Cardiac muscle cell (in vitro differentiated cells and primary cell): Measurements from ENCODE around the gene EMC9. TPM values are rescaled to one million over a fixed set of nuclear protein-coding genes. Genes with fewer than 3 reads are reported as not detected.

ENCODE experiments used
- DNase-seq, 2 donors: peaks; one replicate each; pipeline versions ENCODE4 v3.0.0 to v3.0.0-alpha.2; 2010 to 2017; ENCODE audit warnings: low read depth in 1 of 2, low spot score in 1 of 2
- H3K27ac ChIP-seq: fragments of 200-600 bp; sonication (generic); 2 replicates; pipeline ENCODE4 v1.5.1; 2016
- H3K27me3 ChIP-seq: fragments of 200-600 bp; sonication (generic); 2 replicates; pipeline ENCODE4 v1.6.0; 2016; ENCODE audit warnings: control low read depth
- H3K36me3 ChIP-seq: fragments of 200-600 bp; sonication (generic); 2 replicates; pipeline ENCODE4 v1.5.1; 2016; ENCODE audit warnings: control low read depth
- H3K4me1 ChIP-seq: fragments of 200-600 bp; sonication (generic); 2 replicates; pipeline ENCODE4 v1.8.1; 2017; ENCODE audit warnings: low read depth, mild to moderate bottlenecking, mixed run types
- H3K4me3 ChIP-seq: fragments of 200-600 bp; sonication (generic); 2 replicates; pipeline ENCODE4 v1.5.1; 2016; ENCODE audit warnings: mild to moderate bottlenecking
- H3K9me3 ChIP-seq: fragments of 200-600 bp; sonication (generic); 2 replicates; pipeline ENCODE4 v1.5.1; 2017; ENCODE audit warnings: low read depth, mild to moderate bottlenecking, control low read depth
- polyA plus RNA-seq: library from polyadenylated mRNA; unstranded; fragments of >200 nt; fragmentation: Nextera tagmentation; extraction: Ambion mirVana; gene quantifications from 2 replicates; pipeline ENCODE4 v1.2.1, GENCODE V29; 2016
- total RNA-seq: library from RNA; depleted of rRNA; stranded (reverse); fragments of >200 nt; gene quantifications from 2 replicates; pipeline ENCODE4 v1.2.3, GENCODE V29; 2016
- TF ChIP-seq, protein P1 (sequence below): IDR thresholded peaks from 2 replicates; pipeline ENCODE4 v1.5.1; 2012; ENCODE audit warnings: low read depth, mild to moderate bottlenecking, low read length

The EMC9 gene
- total and polyA plus RNA-seq, 2 experiments from 2014 or later: 69.3 to 82.3 TPM

DNA sequence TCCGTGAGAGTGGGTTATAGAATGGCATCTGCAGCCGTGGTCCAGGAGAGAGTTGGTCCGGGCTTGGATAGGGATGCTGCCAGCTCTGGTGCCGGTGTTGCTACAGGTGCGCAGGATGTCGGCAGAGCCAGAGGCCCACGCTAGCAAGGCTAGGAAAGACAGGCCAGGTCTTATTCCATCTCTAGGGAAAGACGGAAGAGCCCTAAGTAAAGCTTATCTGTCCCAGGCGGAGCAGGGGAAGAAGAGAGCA lies 5.9 kb downstream of the EMC9 start:
- no peaks in the 10 kb centered on the region for H3K9me3 ChIP-seq
- H3K36me3 ChIP-seq: peaks cover 15% of the 10 kb centered on the region
- peak overlapping the region; percentile 69 for H3K27ac ChIP-seq
- DNase-seq: no peak
- H3K4me3 ChIP-seq: peak overlapping the region; percentile 63
- TF ChIP-seq, protein P1, sequence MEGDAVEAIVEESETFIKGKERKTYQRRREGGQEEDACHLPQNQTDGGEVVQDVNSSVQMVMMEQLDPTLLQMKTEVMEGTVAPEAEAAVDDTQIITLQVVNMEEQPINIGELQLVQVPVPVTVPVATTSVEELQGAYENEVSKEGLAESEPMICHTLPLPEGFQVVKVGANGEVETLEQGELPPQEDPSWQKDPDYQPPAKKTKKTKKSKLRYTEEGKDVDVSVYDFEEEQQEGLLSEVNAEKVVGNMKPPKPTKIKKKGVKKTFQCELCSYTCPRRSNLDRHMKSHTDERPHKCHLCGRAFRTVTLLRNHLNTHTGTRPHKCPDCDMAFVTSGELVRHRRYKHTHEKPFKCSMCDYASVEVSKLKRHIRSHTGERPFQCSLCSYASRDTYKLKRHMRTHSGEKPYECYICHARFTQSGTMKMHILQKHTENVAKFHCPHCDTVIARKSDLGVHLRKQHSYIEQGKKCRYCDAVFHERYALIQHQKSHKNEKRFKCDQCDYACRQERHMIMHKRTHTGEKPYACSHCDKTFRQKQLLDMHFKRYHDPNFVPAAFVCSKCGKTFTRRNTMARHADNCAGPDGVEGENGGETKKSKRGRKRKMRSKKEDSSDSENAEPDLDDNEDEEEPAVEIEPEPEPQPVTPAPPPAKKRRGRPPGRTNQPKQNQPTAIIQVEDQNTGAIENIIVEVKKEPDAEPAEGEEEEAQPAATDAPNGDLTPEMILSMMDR: no peak
- H3K27me3 ChIP-seq: no peaks in the 10 kb centered on the region
- peaks cover 36% of the 10 kb centered on the region for H3K4me1 ChIP-seq

DNA sequence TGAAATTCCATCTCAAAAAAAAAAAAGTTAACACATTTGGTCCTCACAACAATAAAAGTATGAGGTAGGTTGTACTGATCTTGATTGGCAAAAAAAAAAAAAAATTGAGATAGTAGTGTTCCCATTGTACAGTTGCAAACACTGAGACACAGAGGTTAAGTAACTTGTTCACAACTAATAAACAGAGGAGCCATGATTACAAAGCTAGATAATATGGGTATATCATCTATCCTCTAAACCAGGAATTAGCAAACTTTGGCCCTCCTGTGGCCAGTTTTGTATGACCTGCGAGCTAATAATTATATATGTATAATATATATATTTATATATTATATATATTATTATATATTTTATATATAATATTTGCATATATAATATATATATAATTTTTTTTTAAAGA lies 7.7 kb downstream of the EMC9 start:
- TF ChIP-seq, protein P1: no peak
- Histone ChIP-seq H3K36me3 (peaks cover 11% of the 10 kb centered on the region), H3K9me3 (no peaks in the 10 kb centered on the region), H3K27ac (no peak overlapping the region), H3K27me3 (no peaks in the 10 kb centered on the region), H3K4me3 (no peak overlapping the region), H3K4me1 (peaks cover 40% of the 10 kb centered on the region)
- no peak for DNase-seq

DNA sequence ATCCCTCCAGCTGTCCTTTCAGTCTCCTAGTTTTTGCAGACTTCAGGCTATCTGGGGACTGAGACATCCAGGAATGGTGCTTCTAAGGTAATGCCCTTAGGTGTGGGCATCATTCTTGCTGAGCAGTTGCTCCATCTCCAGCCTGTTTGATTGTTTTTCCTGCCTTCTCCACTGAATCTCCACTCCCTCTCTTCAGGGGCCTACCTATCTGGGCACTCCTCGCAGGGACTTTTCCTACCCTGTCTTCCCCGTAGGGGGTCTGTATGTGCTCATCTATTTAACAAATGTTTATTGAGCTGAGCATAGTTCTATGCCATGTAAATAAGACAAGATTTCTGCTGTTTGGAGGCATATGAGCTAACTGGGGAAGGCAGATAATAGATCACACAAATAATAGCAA lies 8.4 kb downstream of the EMC9 start:
- Histone ChIP-seq H3K4me3 (no peak overlapping the region), H3K9me3 (no peaks in the 10 kb centered on the region), H3K27me3 (no peaks in the 10 kb centered on the region), H3K36me3 (peaks cover 3% of the 10 kb centered on the region), H3K4me1 (peaks cover 40% of the 10 kb centered on the region), H3K27ac (peak overlapping the region; percentile 96)
- TF ChIP-seq, protein P1: no peak
- DNase-seq: no peak

DNA sequence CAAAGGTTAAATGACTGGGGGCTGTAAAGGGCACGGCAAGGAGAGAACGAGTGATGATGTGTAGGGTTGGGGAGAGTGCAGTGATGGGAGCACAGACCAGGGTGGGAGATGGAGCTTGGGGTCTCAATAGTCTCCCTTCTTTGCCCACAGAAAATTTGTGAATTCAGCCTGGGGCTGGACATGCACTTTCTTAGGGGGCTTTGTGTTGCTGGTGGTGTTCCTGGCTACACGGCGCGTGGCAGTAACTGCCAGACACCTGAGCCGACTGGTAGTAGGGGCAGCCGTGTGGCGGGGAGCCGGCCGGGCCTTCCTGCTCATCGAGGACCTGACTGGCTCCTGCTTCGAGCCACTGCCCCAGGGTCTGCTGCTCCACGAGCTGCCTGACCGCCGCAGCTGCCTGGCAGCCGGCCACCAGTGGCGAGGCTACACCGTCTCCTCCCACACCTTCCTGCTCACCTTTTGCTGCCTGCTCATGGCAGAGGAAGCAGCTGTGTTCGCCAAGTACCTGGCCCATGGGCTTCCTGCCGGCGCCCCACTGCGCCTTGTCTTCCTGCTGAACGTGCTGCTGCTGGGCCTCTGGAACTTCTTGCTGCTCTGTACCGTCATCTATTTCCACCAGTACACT lies 9.2 kb downstream of the EMC9 start:
- TF ChIP-seq, protein P1: no peak
- Histone ChIP-seq H3K36me3 (no peaks in the 10 kb centered on the region), H3K27ac (peak overlapping the region; percentile 96), H3K9me3 (no peaks in the 10 kb centered on the region), H3K27me3 (no peaks in the 10 kb centered on the region), H3K4me1 (peaks cover 40% of the 10 kb centered on the region), H3K4me3 (peak overlapping the region; percentile 8)
- DNase-seq: no peak

DNA sequence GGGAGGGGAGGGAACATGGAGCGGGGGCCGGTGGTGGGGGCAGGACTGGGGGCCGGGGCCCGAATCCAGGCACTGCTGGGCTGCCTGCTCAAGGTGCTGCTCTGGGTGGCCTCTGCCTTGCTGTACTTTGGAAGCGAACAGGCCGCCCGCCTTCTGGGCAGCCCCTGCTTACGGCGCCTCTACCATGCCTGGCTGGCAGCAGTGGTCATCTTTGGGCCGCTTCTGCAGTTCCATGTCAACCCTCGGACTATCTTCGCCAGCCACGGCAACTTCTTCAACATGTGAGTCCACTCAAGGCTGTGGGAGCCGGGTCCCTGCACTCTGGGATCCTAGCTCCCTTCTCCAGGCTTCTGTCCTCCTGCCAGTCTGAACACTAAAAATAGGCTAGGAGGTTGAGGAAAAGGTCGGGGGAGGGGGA lies 9.8 kb downstream of the EMC9 start:
- Histone ChIP-seq H3K4me1 (peaks cover 40% of the 10 kb centered on the region), H3K27me3 (no peaks in the 10 kb centered on the region), H3K27ac (peak overlapping the region; percentile 96), H3K4me3 (peak overlapping the region; percentile 8), H3K36me3 (no peaks in the 10 kb centered on the region), H3K9me3 (no peaks in the 10 kb centered on the region)
- peak in 1 of 2 donors; percentile 51 for DNase-seq
- TF ChIP-seq, protein P1: no peak
